ENCODE measurements around the gene PEMT.
"Not testable (repeated sequence)": the region's sequence is repeated elsewhere in the genome, so short reads cannot be mapped to it uniquely, and the experiment has no call there.

The PEMT gene

GRCh38 chr17:17486416-17486815 lies 105.1 kb downstream of the PEMT start:
- H3K36me3 ChIP-seq (ENCODE audit: control insufficient read depth, insufficient read depth, low read length); H3K9me3 ChIP-seq (ENCODE audit: control insufficient read depth, low read length); H3K4me3 ChIP-seq (ENCODE audit: low read length); H3K27me3 ChIP-seq (ENCODE audit: control insufficient read depth, insufficient read depth, low read length); H3K4me1 ChIP-seq (ENCODE audit: control insufficient read depth, insufficient read depth, low read length); H3K9ac ChIP-seq (ENCODE audit: low read length): not testable (repeated sequence)

- no peaks in the 10 kb centered on the region for H3K27me3 ChIP-seq (ENCODE audit: control insufficient read depth, insufficient read depth, low read length)
- no peaks in the 10 kb centered on the region for H3K4me1 ChIP-seq (ENCODE audit: control insufficient read depth, insufficient read depth, low read length)
- H3K9me3 ChIP-seq (ENCODE audit: control insufficient read depth, low read length) = no peaks in the 10 kb centered on the region
- H3K36me3 ChIP-seq (ENCODE audit: control insufficient read depth, insufficient read depth, low read length) = peaks cover 6% of the 10 kb centered on the region
- H3K9ac ChIP-seq (ENCODE audit: low read length) = no peak overlapping the region
- no peak overlapping the region for H3K4me3 ChIP-seq (ENCODE audit: low read length)
Observed at GRCh38 chr17:17485420-17485819, 106.1 kb downstream of the PEMT start.

GRCh38 chr17:17484451-17484899 lies 107.0 kb downstream of the PEMT start:
- H3K4me1 ChIP-seq (ENCODE audit: control insufficient read depth, insufficient read depth, low read length) = no peaks in the 10 kb centered on the region

GRCh38 chr17:17481860-17482259 lies 109.6 kb downstream of the PEMT start:
- Histone ChIP-seq H3K27me3 (ENCODE audit: control insufficient read depth, insufficient read depth, low read length) (no peaks in the 10 kb centered on the region), H3K4me1 (ENCODE audit: control insufficient read depth, insufficient read depth, low read length) (peaks cover 11% of the 10 kb centered on the region), H3K36me3 (ENCODE audit: control insufficient read depth, insufficient read depth, low read length) (peaks cover 7% of the 10 kb centered on the region), H3K4me3 (ENCODE audit: low read length) (no peak overlapping the region), H3K9ac (ENCODE audit: low read length) (no peak overlapping the region), H3K9me3 (ENCODE audit: control insufficient read depth, low read length) (no peaks in the 10 kb centered on the region)

More at GRCh38 chr17:17484451-17484899, 107.0 kb downstream of the PEMT start:
- H3K9me3 ChIP-seq (ENCODE audit: control insufficient read depth, low read length) = no peaks in the 10 kb centered on the region
- H3K36me3 ChIP-seq (ENCODE audit: control insufficient read depth, insufficient read depth, low read length) = peaks cover 7% of the 10 kb centered on the region
- no peaks in the 10 kb centered on the region for H3K27me3 ChIP-seq (ENCODE audit: control insufficient read depth, insufficient read depth, low read length)
- no peak overlapping the region for H3K4me3 ChIP-seq (ENCODE audit: low read length)
- no peak overlapping the region for H3K9ac ChIP-seq (ENCODE audit: low read length)

- H3K4me3 ChIP-seq (ENCODE audit: low read length) = no peak overlapping the region
- H3K36me3 ChIP-seq (ENCODE audit: control insufficient read depth, insufficient read depth, low read length) = peaks cover 7% of the 10 kb centered on the region
Observed at GRCh38 chr17:17480593-17481148, 110.8 kb downstream of the PEMT start.

GRCh38 chr17:17479209-17479608 lies 112.3 kb downstream of the PEMT start:
- Histone ChIP-seq H3K9ac (ENCODE audit: low read length) (no peak overlapping the region), H3K36me3 (ENCODE audit: control insufficient read depth, insufficient read depth, low read length) (peaks cover 7% of the 10 kb centered on the region), H3K4me3 (ENCODE audit: low read length) (no peak overlapping the region), H3K9me3 (ENCODE audit: control insufficient read depth, low read length) (no peaks in the 10 kb centered on the region), H3K27me3 (ENCODE audit: control insufficient read depth, insufficient read depth, low read length) (no peaks in the 10 kb centered on the region), H3K4me1 (ENCODE audit: control insufficient read depth, insufficient read depth, low read length) (peaks cover 11% of the 10 kb centered on the region)

More at GRCh38 chr17:17480593-17481148, 110.8 kb downstream of the PEMT start:
- H3K4me1 ChIP-seq (ENCODE audit: control insufficient read depth, insufficient read depth, low read length) = peaks cover 11% of the 10 kb centered on the region
- H3K9ac ChIP-seq (ENCODE audit: low read length) = no peak overlapping the region
- H3K9me3 ChIP-seq (ENCODE audit: control insufficient read depth, low read length) = no peaks in the 10 kb centered on the region
- H3K27me3 ChIP-seq (ENCODE audit: control insufficient read depth, insufficient read depth, low read length) = no peaks in the 10 kb centered on the region

- Histone ChIP-seq H3K4me3 (ENCODE audit: low read length) (peak within 1 kb of the TSS; percentile 99), H3K9ac (ENCODE audit: low read length) (peak within 1 kb of the TSS; percentile 99), H3K27me3 (ENCODE audit: control insufficient read depth, insufficient read depth, low read length) (no peaks in the 10 kb centered on the region), H3K9me3 (ENCODE audit: control insufficient read depth, low read length) (no peaks in the 10 kb centered on the region), H3K4me1 (ENCODE audit: control insufficient read depth, insufficient read depth, low read length) (peaks cover 11% of the 10 kb centered on the region), H3K36me3 (ENCODE audit: control insufficient read depth, insufficient read depth, low read length) (peaks cover 7% of the 10 kb centered on the region)
Observed at GRCh38 chr17:17476865-17477467, 114.5 kb downstream of the PEMT start, which contains the start of gene MED9. MED9 (plus strand) TSS chr17:17477000; CDS start chr17:17477042, 42 bp downstream.

- peaks cover 11% of the 10 kb centered on the region for H3K4me1 ChIP-seq (ENCODE audit: control insufficient read depth, insufficient read depth, low read length)
- H3K9me3 ChIP-seq (ENCODE audit: control insufficient read depth, low read length) = no peaks in the 10 kb centered on the region
- no peak overlapping the region for H3K9ac ChIP-seq (ENCODE audit: low read length)
- no peaks in the 10 kb centered on the region for H3K36me3 ChIP-seq (ENCODE audit: control insufficient read depth, insufficient read depth, low read length)
- peaks cover 11% of the 10 kb centered on the region for H3K27me3 ChIP-seq (ENCODE audit: control insufficient read depth, insufficient read depth, low read length)
- no peak overlapping the region for H3K4me3 ChIP-seq (ENCODE audit: low read length)
Observed at GRCh38 chr17:17474341-17474740, 117.2 kb downstream of the PEMT start.

GRCh38 chr17:17472333-17472920 lies 119.1 kb downstream of the PEMT start:
- Histone ChIP-seq H3K27me3 (ENCODE audit: control insufficient read depth, insufficient read depth, low read length) (peaks cover 11% of the 10 kb centered on the region), H3K36me3 (ENCODE audit: control insufficient read depth, insufficient read depth, low read length) (no peaks in the 10 kb centered on the region), H3K9ac (ENCODE audit: low read length) (no peak overlapping the region), H3K4me1 (ENCODE audit: control insufficient read depth, insufficient read depth, low read length) (peaks cover 2% of the 10 kb centered on the region), H3K4me3 (ENCODE audit: low read length) (no peak overlapping the region), H3K9me3 (ENCODE audit: control insufficient read depth, low read length) (no peaks in the 10 kb centered on the region)

- Histone ChIP-seq H3K4me3 (ENCODE audit: low read length) (no peak overlapping the region), H3K36me3 (ENCODE audit: control insufficient read depth, insufficient read depth, low read length) (no peaks in the 10 kb centered on the region), H3K27me3 (ENCODE audit: control insufficient read depth, insufficient read depth, low read length) (peaks cover 11% of the 10 kb centered on the region), H3K9me3 (ENCODE audit: control insufficient read depth, low read length) (no peaks in the 10 kb centered on the region), H3K9ac (ENCODE audit: low read length) (no peak overlapping the region), H3K4me1 (ENCODE audit: control insufficient read depth, insufficient read depth, low read length) (no peaks in the 10 kb centered on the region)
Observed at GRCh38 chr17:17469996-17470395, 121.5 kb downstream of the PEMT start.

GRCh38 chr17:17469358-17469757 lies 122.2 kb downstream of the PEMT start:
- Histone ChIP-seq H3K27me3 (ENCODE audit: control insufficient read depth, insufficient read depth, low read length) (peaks cover 11% of the 10 kb centered on the region), H3K4me3 (ENCODE audit: low read length) (no peak overlapping the region), H3K4me1 (ENCODE audit: control insufficient read depth, insufficient read depth, low read length) (no peaks in the 10 kb centered on the region), H3K9me3 (ENCODE audit: control insufficient read depth, low read length) (no peaks in the 10 kb centered on the region), H3K36me3 (ENCODE audit: control insufficient read depth, insufficient read depth, low read length) (no peaks in the 10 kb centered on the region), H3K9ac (ENCODE audit: low read length) (no peak overlapping the region)

GRCh38 chr17:17468217-17469010 lies 123.1 kb downstream of the PEMT start:
- Histone ChIP-seq H3K9me3 (ENCODE audit: control insufficient read depth, low read length) (no peaks in the 10 kb centered on the region), H3K9ac (ENCODE audit: low read length) (no peak overlapping the region), H3K4me3 (ENCODE audit: low read length) (no peak overlapping the region), H3K27me3 (ENCODE audit: control insufficient read depth, insufficient read depth, low read length) (peaks cover 11% of the 10 kb centered on the region), H3K4me1 (ENCODE audit: control insufficient read depth, insufficient read depth, low read length) (no peaks in the 10 kb centered on the region), H3K36me3 (ENCODE audit: control insufficient read depth, insufficient read depth, low read length) (no peaks in the 10 kb centered on the region)

All from mucosa of stomach (tissue), 1 donor.